ENCODE data around the gene FAT3.

Gene FAT3

GRCh38 chr11:92227230-92227814, 2.7 kb downstream of the FAT3 start:
- TF ChIP-seq, protein P1, sequence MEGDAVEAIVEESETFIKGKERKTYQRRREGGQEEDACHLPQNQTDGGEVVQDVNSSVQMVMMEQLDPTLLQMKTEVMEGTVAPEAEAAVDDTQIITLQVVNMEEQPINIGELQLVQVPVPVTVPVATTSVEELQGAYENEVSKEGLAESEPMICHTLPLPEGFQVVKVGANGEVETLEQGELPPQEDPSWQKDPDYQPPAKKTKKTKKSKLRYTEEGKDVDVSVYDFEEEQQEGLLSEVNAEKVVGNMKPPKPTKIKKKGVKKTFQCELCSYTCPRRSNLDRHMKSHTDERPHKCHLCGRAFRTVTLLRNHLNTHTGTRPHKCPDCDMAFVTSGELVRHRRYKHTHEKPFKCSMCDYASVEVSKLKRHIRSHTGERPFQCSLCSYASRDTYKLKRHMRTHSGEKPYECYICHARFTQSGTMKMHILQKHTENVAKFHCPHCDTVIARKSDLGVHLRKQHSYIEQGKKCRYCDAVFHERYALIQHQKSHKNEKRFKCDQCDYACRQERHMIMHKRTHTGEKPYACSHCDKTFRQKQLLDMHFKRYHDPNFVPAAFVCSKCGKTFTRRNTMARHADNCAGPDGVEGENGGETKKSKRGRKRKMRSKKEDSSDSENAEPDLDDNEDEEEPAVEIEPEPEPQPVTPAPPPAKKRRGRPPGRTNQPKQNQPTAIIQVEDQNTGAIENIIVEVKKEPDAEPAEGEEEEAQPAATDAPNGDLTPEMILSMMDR (conservative IDR thresholded peaks at IDR 0.05; ENCODE audit: low read depth, low read length) = no peak
- DNase-seq (ENCODE audit: low read depth) = no peak
- no peak overlapping the region for H3K4me3 ChIP-seq (ENCODE audit: low read depth, low read length)

- no peak for DNase-seq (ENCODE audit: low read depth)
- TF ChIP-seq, protein P1 (conservative IDR thresholded peaks at IDR 0.05; ENCODE audit: low read depth, low read length) = no peak
- H3K4me3 ChIP-seq (ENCODE audit: low read depth, low read length) = no peak overlapping the region
Measured at GRCh38 chr11:92227959-92228935, 3.6 kb downstream of the FAT3 start.

DNA sequence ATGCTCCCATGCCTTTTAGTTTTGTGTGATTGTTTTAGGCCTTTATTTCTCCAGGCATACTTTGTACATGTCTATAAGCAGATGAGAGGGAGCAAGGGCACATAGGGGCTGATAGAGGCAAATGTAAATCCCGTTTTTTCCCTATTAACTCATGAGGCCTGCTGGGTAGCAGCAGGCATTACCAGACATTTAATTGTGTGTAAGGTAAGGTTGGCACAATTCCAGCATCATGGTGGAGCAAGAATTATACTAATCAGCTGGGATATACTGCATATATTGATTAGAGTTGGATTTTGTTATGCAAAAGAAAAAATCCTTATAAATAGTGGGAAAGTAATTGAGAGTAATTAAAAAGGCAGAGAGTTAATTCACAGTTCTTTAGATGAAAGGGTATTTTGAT, 12.2 kb downstream of the FAT3 start:
- no peak for DNase-seq (ENCODE audit: low read depth)
- H3K4me3 ChIP-seq (ENCODE audit: low read depth, low read length) = no peak overlapping the region
- TF ChIP-seq, protein P1 (conservative IDR thresholded peaks at IDR 0.05; ENCODE audit: low read depth, low read length) = no peak

- DNase-seq (ENCODE audit: low read depth) = no peak
- no peak overlapping the region for H3K4me3 ChIP-seq (ENCODE audit: low read depth, low read length)
- TF ChIP-seq, protein P1 (conservative IDR thresholded peaks at IDR 0.05; ENCODE audit: low read depth, low read length) = no peak
Measured at GRCh38 chr11:92240916-92241315, 16.3 kb downstream of the FAT3 start.

DNA sequence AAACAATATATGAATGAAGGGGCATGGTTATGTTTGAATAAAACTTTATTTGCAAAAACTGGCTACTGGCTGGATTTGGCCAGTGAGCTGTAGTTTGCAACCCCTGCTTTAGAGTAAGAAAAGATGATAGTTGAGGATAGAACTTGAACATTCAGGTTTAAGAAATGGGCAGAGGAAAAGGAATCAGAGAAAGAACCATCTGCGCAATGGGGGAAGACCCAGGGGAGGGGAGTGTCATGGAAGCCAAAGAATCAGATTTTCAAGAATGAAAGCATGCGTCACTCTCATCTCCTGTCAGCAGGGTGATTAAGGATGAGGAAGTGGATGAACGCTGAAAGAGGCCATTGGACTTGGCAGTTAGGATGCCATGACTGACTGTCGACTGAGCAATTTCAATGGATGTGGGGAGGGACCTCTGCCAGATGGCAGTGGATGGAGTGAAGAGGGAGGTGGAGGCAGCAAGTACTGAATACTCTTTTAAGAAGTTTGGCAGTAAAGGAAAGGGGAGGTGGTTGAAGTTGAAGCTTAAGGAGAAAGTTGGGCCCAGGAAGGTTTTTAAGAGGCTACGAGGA, 21.2 kb downstream of the FAT3 start:
- H3K4me3 ChIP-seq (ENCODE audit: low read depth, low read length) = no peak overlapping the region
- TF ChIP-seq, protein P1 (conservative IDR thresholded peaks at IDR 0.05; ENCODE audit: low read depth, low read length) = no peak
- DNase-seq (ENCODE audit: low read depth) = no peak

GRCh38 chr11:92246630-92247029, 22.0 kb downstream of the FAT3 start:
- no peak overlapping the region for H3K4me3 ChIP-seq (ENCODE audit: low read depth, low read length)
- DNase-seq (ENCODE audit: low read depth) = no peak
- TF ChIP-seq, protein P1 (conservative IDR thresholded peaks at IDR 0.05; ENCODE audit: low read depth, low read length) = no peak

Data from choroid plexus epithelial cell (primary cell).